PC-3 (cell line): ENCODE results near the gene METAP1.
"Not testable (repeated sequence)": the region's sequence is repeated elsewhere in the genome, so short reads cannot be mapped to it uniquely, and the experiment has no call there.

Experiments
- CTCF ChIP-seq: fragments of 300-600 bp; sonication (generic); conservative IDR thresholded peaks from 2 replicates; pipeline ENCODE4 v1.5.1; 2017; ENCODE audit warnings: antibody characterized with exemption, low read depth, mild to moderate bottlenecking, low read length
- EZH2phosphoT487 ChIP-seq: fragments of 300-600 bp; sonication (generic); IDR thresholded peaks from 2 replicates; pipeline ENCODE4 v1.6.1; 2018; ENCODE audit warnings: mild to moderate bottlenecking, antibody characterized with exemption, low read length, borderline replicate concordance

- not testable (repeated sequence) for TF ChIP-seq EZH2phosphoT487, CTCF
Measured at GRCh38 chr4:99099814-99100213, 104.3 kb downstream of the METAP1 start.
